OCI-LY3 (cell line): Measurements from ENCODE around the gene TMCC3.
"Not testable (repeated sequence)": the region's sequence is repeated elsewhere in the genome, so short reads cannot be mapped to it uniquely, and the experiment has no call there.

Source experiments
- H2AFZ ChIP-seq: fragments of 200-600, 300-600 bp; shearing (Covaris generic); 2 replicates; pipeline ENCODE4 v1.6.0; 2014; ENCODE audit warnings: antibody characterized with exemption, low read depth, low read length
- H3K27ac ChIP-seq: fragments of 200-600, 300-600 bp; sonication (generic); 2 replicates; pipeline ENCODE4 v1.5.1; 2014; ENCODE audit warnings: mild to moderate bottlenecking, low read length, moderate library complexity, mixed read lengths
- H3K27me3 ChIP-seq: fragments of 200-600, 300-600 bp; sonication (generic); 2 replicates; pipeline ENCODE4 v1.6.1; 2014; ENCODE audit warnings: low read depth, low read length, mixed read lengths
- H3K36me3 ChIP-seq: fragments of 200-600, 300-600 bp; sonication (generic); replicated peaks from 2 replicates; pipeline ENCODE3; 2014; ENCODE audit warnings: low read depth, low read length, mixed read lengths
- H3K4me1 ChIP-seq: fragments of 300-600, 200-600 bp; sonication (generic); 2 replicates; pipeline ENCODE4 v1.6.1; 2014; ENCODE audit warnings: low read length, mixed read lengths
- H3K4me2 ChIP-seq: fragments of 200-600, 300-600 bp; sonication (generic); 2 replicates; pipeline ENCODE4 v1.6.1; 2014; ENCODE audit warnings: low read length, mixed read lengths
- H3K4me3 ChIP-seq: fragments of 300-600, 200-600 bp; sonication (generic); 2 replicates; pipeline ENCODE4 v1.5.1; 2014; ENCODE audit warnings: antibody characterized with exemption, mild to moderate bottlenecking, low read length, moderate library complexity
- H3K79me2 ChIP-seq: fragments of 300-600, 200-600 bp; shearing (Covaris generic); 2 replicates; pipeline ENCODE4 v1.6.1; 2014; ENCODE audit warnings: mild to moderate bottlenecking, low read length, mixed read lengths
- H3K9ac ChIP-seq: fragments of 300-600, 200-600 bp; shearing (Covaris generic); 2 replicates; pipeline ENCODE4 v1.6.0; 2014; ENCODE audit warnings: mild to moderate bottlenecking, low read length, moderate library complexity
- H3K9me3 ChIP-seq: fragments of 200-600, 300-600 bp; shearing (Covaris generic); 2 replicates; pipeline ENCODE4 v1.6.1; 2014; ENCODE audit warnings: low read length, mixed read lengths; ENCODE audit not compliant: insufficient read depth
- H4K20me1 ChIP-seq: fragments of 200-600, 300-600 bp; sonication (generic); 2 replicates; pipeline ENCODE4 v1.6.1; 2016; ENCODE audit warnings: low read length, mixed read lengths; ENCODE audit not compliant: insufficient read depth
- CTCF ChIP-seq: fragments of 200-600, 300-600 bp; sonication (generic); IDR thresholded peaks from 2 replicates; pipeline ENCODE4 v1.5.1; 2014; ENCODE audit warnings: antibody characterized with exemption, low read length, low read depth
- EZH2phosphoT487 ChIP-seq: fragments of 200-600 bp; shearing (Covaris generic); IDR thresholded peaks from 2 replicates; pipeline ENCODE4 v1.6.1; 2018; ENCODE audit warnings: antibody characterized with exemption, mixed run types, low read depth

The TMCC3 gene

GRCh38 chr12:94593822-94594442 lies 56.4 kb downstream of the TMCC3 start:
- Histone ChIP-seq H3K27ac (no peak overlapping the region), H3K36me3 (no peaks in the 10 kb centered on the region), H3K4me2 (no peak overlapping the region), H2AFZ (no peak overlapping the region), H4K20me1 (no peaks in the 10 kb centered on the region), H3K4me3 (no peak overlapping the region), H3K27me3 (no peaks in the 10 kb centered on the region), H3K4me1 (peaks cover 3% of the 10 kb centered on the region; the same call in 1 of the 2 replicates), H3K79me2 (no peaks in the 10 kb centered on the region), H3K9me3 (no peaks in the 10 kb centered on the region), H3K9ac (no peak overlapping the region)
- TF ChIP-seq EZH2phosphoT487 (no peak), CTCF (no peak)

GRCh38 chr12:94592723-94593122 lies 57.6 kb downstream of the TMCC3 start:
- not testable (repeated sequence) for H3K9me3 ChIP-seq, H3K27ac ChIP-seq, H4K20me1 ChIP-seq, H3K4me3 ChIP-seq, H3K9ac ChIP-seq, H3K79me2 ChIP-seq, H3K27me3 ChIP-seq, H2AFZ ChIP-seq, H3K4me2 ChIP-seq, H3K4me1 ChIP-seq, H3K36me3 ChIP-seq

GRCh38 chr12:94592080-94592479 lies 58.3 kb downstream of the TMCC3 start:
- Histone ChIP-seq H2AFZ (no peak overlapping the region), H3K27ac (no peak overlapping the region), H3K9ac (no peak overlapping the region), H3K36me3 (no peaks in the 10 kb centered on the region), H3K4me3 (no peak overlapping the region), H3K79me2 (no peaks in the 10 kb centered on the region), H3K9me3 (no peaks in the 10 kb centered on the region), H3K4me2 (no peak overlapping the region), H3K27me3 (no peaks in the 10 kb centered on the region), H4K20me1 (no peaks in the 10 kb centered on the region), H3K4me1 (peaks cover 3% of the 10 kb centered on the region; the same call in 1 of the 2 replicates)
- TF ChIP-seq CTCF (no peak), EZH2phosphoT487 (no peak)

- H3K27me3 ChIP-seq, result no peaks in the 10 kb centered on the region
- no peaks in the 10 kb centered on the region for H3K79me2 ChIP-seq
- H3K4me3 ChIP-seq, result no peak overlapping the region
- H3K27ac ChIP-seq, result no peak overlapping the region
- peaks cover 3% of the 10 kb centered on the region; the same call in 1 of the 2 replicates for H3K4me1 ChIP-seq
- no peaks in the 10 kb centered on the region for H3K9me3 ChIP-seq
- TF ChIP-seq CTCF (no peak), EZH2phosphoT487 (no peak)
- H4K20me1 ChIP-seq, result no peaks in the 10 kb centered on the region
- H3K36me3 ChIP-seq, result no peaks in the 10 kb centered on the region
- H2AFZ ChIP-seq, result no peak overlapping the region
- no peak overlapping the region for H3K9ac ChIP-seq
- H3K4me2 ChIP-seq, result no peak overlapping the region
These were observed 59.9 kb downstream of the TMCC3 start for GRCh38 chr12:94590428-94590827.
